H1 (cell line): ENCODE results near the gene ZBTB44. TPM values are rescaled to one million over a fixed set of nuclear protein-coding genes. Genes with fewer than 3 reads are reported as not detected.
"Not testable (repeated sequence)": the region's sequence is repeated elsewhere in the genome, so short reads cannot be mapped to it uniquely, and the experiment has no call there.

Experiments used
- CTCF ChIA-PET: fragments of 300-600 bp; sonication (Branson Sonifier 250); formaldehyde crosslinking; loops from one replicate; lab custom pipeline; 2021; ENCODE audit not compliant: partially characterized antibody; lab: Charles Lee
- POLR2A ChIA-PET: fragments of 300-600 bp; sonication (Branson Sonifier 250); formaldehyde crosslinking; loops from one replicate; lab custom pipeline; 2021; ENCODE audit warnings: inconsistent platforms; ENCODE audit not compliant: partially characterized antibody; lab: Charles Lee
- DNase-seq, 2 experiments: peaks; one replicate each; pipeline versions ENCODE4 v3.0.0 to v3.0.0-alpha.2; 2010 to 2022; ENCODE audit warnings: low spot score in 2 of 2, low read depth in 1 of 2, mixed read lengths in 1 of 2
- FAIRE-seq: peaks from 2 replicates; lab custom pipeline; 2011; peaks lifted over from hg19 to GRCh38; lab: Jason Lieb, UNC
- H2AFZ ChIP-seq: 2 replicates; pipeline ENCODE4 v1.8.1; 2012; ENCODE audit warnings: low read length, inconsistent platforms
- H2AK5ac ChIP-seq: 2 replicates; pipeline ENCODE4 v1.6.1; 2013; ENCODE audit warnings: low read depth, low read length
- H2BK120ac ChIP-seq: replicated peaks from 2 replicates; pipeline ENCODE3; 2013; ENCODE audit warnings: low read depth, low read length, inconsistent platforms
- H2BK12ac ChIP-seq: 2 replicates; pipeline ENCODE4 v1.6.1; 2013; ENCODE audit warnings: low read depth, low read length
- H2BK15ac ChIP-seq: 2 replicates; pipeline ENCODE4 v1.6.1; 2013; ENCODE audit warnings: low read length
- H2BK20ac ChIP-seq: 2 replicates; pipeline ENCODE4 v1.6.1; 2013; ENCODE audit warnings: low read length
- H2BK5ac ChIP-seq: 2 replicates; pipeline ENCODE4 v1.6.1; 2013; ENCODE audit warnings: low read depth, low read length
- H3K14ac ChIP-seq: 2 replicates; pipeline ENCODE4 v1.6.1; 2013; ENCODE audit warnings: inconsistent platforms; ENCODE audit not compliant: insufficient read length
- H3K18ac ChIP-seq: 2 replicates; pipeline ENCODE4 v1.6.1; 2013; ENCODE audit warnings: low read length; ENCODE audit errors: extremely low read depth
- H3K23ac ChIP-seq: 2 replicates; pipeline ENCODE4 v1.6.1; 2013; ENCODE audit warnings: inconsistent platforms; ENCODE audit not compliant: insufficient read length
- H3K23me2 ChIP-seq: 2 replicates; pipeline ENCODE4 v1.6.1; 2013; ENCODE audit warnings: low read depth, low read length
- H3K27ac ChIP-seq: 2 replicates; pipeline ENCODE4 v1.6.1; 2011; ENCODE audit warnings: low read depth, low read length, inconsistent platforms
- H3K27me3 ChIP-seq, 4 experiments: replicated peaks in 1 of 4; 1 replicate in 1 of 4; 2 replicates in 3 of 4; pipeline versions ENCODE4 v1.6.1 to v1.8.1; 2011 to 2013; ENCODE audit warnings: low read length in 3 of 4, mild to moderate bottlenecking in 3 of 4, inconsistent platforms in 2 of 4, mixed read lengths in 2 of 4, moderate library complexity in 1 of 4; ENCODE audit not compliant: control insufficient read depth in 3 of 4, insufficient read depth in 3 of 4; ENCODE audit errors: extremely low read depth in 1 of 4
- H3K36me3 ChIP-seq, 4 experiments: 2 replicates each; pipeline versions ENCODE4 v1.6.1 to v1.8.1; 2011 to 2013; ENCODE audit warnings: mild to moderate bottlenecking in 4 of 4, low read length in 3 of 4, moderate library complexity in 2 of 4, control low read depth in 1 of 4, inconsistent platforms in 1 of 4; ENCODE audit not compliant: insufficient read depth in 4 of 4, control insufficient read depth in 2 of 4
- H3K4ac ChIP-seq: replicated peaks from 2 replicates; pipeline ENCODE3; 2013; ENCODE audit warnings: low read length, low read depth, mixed read lengths, inconsistent platforms; ENCODE audit not compliant: insufficient read length
- H3K4me1 ChIP-seq, 4 experiments: replicated peaks in 1 of 4; 1 replicate in 1 of 4; 2 replicates in 3 of 4; pipeline versions ENCODE4 v1.6.1 to v1.8.1; 2011 to 2013; ENCODE audit warnings: low read length in 3 of 4, inconsistent platforms in 2 of 4, mixed read lengths in 1 of 4; ENCODE audit not compliant: insufficient read depth in 4 of 4, control insufficient read depth in 3 of 4
- H3K4me2 ChIP-seq, 2 experiments: 2 replicates each; pipeline versions ENCODE4 v1.6.1 to v1.8.1; 2011 to 2013; ENCODE audit warnings: low read depth in 2 of 2, low read length in 2 of 2, control low read depth in 1 of 2, inconsistent platforms in 1 of 2, mild to moderate bottlenecking in 1 of 2; ENCODE audit not compliant: insufficient read depth in 1 of 2
- H3K4me3 ChIP-seq, 4 experiments: fragments of 200-600, 300-600 bp in 1 of 4; sonication (generic), shearing (Covaris generic), sonication (Bioruptor Twin) in 1 of 4; 2 replicates each; pipeline versions ENCODE4 v1.5.1 to v1.8.1; 2011 to 2016; ENCODE audit warnings: low read length in 4 of 4, low read depth in 3 of 4, control low read depth in 2 of 4, inconsistent platforms in 2 of 4, mild to moderate bottlenecking in 2 of 4, mixed read lengths in 1 of 4, moderate library complexity in 1 of 4; ENCODE audit not compliant: insufficient read depth in 2 of 4; ENCODE audit errors: extremely low read depth in 1 of 4
- H3K56ac ChIP-seq: replicated peaks from 2 replicates; pipeline ENCODE3; 2013; ENCODE audit warnings: low read depth, mild to moderate bottlenecking, mixed read lengths, low read length, inconsistent platforms; ENCODE audit not compliant: insufficient read length
- H3K79me1 ChIP-seq: 2 replicates; pipeline ENCODE4 v1.6.1; 2013; ENCODE audit warnings: low read depth, low read length, control low read depth
- H3K79me2 ChIP-seq, 2 experiments: 2 replicates each; pipeline versions ENCODE4 v1.6.1 to v1.8.1; 2012 to 2013; ENCODE audit warnings: low read length in 2 of 2, mild to moderate bottlenecking in 2 of 2, inconsistent platforms in 1 of 2; ENCODE audit not compliant: insufficient read depth in 2 of 2, control insufficient read depth in 1 of 2
- H3K9ac ChIP-seq, 4 experiments: replicated peaks in 1 of 4; 1 replicate in 1 of 4; 2 replicates in 3 of 4; pipeline versions ENCODE4 v1.6.1 to v1.8.1; 2011 to 2013; ENCODE audit warnings: low read depth in 3 of 4, low read length in 3 of 4, control low read depth in 2 of 4, mild to moderate bottlenecking in 2 of 4, moderate library complexity in 2 of 4, inconsistent platforms in 1 of 4; ENCODE audit errors: extremely low read depth in 1 of 4
- H3K9me3 ChIP-seq, 2 experiments: 2 replicates each; pipeline versions ENCODE4 v1.6.1 to v1.8.1; 2012 to 2013; ENCODE audit warnings: mild to moderate bottlenecking in 2 of 2, moderate library complexity in 2 of 2, control low read depth in 1 of 2, inconsistent platforms in 1 of 2, low read depth in 1 of 2, low read length in 1 of 2, mixed read lengths in 1 of 2; ENCODE audit not compliant: insufficient read depth in 2 of 2
- H4K20me1 ChIP-seq, 2 experiments: replicated peaks in 1 of 2; 2 replicates each; pipeline versions ENCODE3 to v1.8.1; 2011 to 2013; ENCODE audit warnings: inconsistent platforms in 2 of 2, low read length in 2 of 2, mild to moderate bottlenecking in 1 of 2; ENCODE audit not compliant: insufficient read depth in 2 of 2, control insufficient read depth in 1 of 2
- H4K5ac ChIP-seq: 2 replicates; pipeline ENCODE4 v1.6.1; 2013; ENCODE audit warnings: low read length, low read depth, mixed read lengths, inconsistent platforms; ENCODE audit not compliant: insufficient read length
- H4K8ac ChIP-seq: 2 replicates; pipeline ENCODE4 v1.8.0; 2013; ENCODE audit warnings: mild to moderate bottlenecking, moderate library complexity, low read length, inconsistent platforms; ENCODE audit not compliant: insufficient read depth; ENCODE audit errors: extremely low read depth
- H4K91ac ChIP-seq: replicated peaks from 2 replicates; pipeline ENCODE3; 2013; ENCODE audit warnings: low read length, mixed read lengths, inconsistent platforms; ENCODE audit not compliant: insufficient read length
- WGBS, 2 experiments: shearing (Covaris generic) in 1 of 2; methylation state at CpG; one replicate each; pipeline versions ENCODE4 v1.1.6 to v1.1.7; 2013 to 2015; ENCODE audit warnings: low lambda C conversion rate in 2 of 2, mixed read lengths in 2 of 2, inconsistent platforms in 1 of 2, low coverage in 1 of 2, missing lambda C conversion rate in 1 of 2; ENCODE audit not compliant: insufficient replicate concordance in 2 of 2, insufficient coverage in 1 of 2, insufficient read length in 1 of 2; ENCODE audit errors: extremely low coverage in 1 of 2, missing lambda C conversion rate in 1 of 2; 5-methylcytosine and 5-hydroxymethylcytosine counted together
- polyA plus RNA-seq, 7 experiments: library from polyadenylated mRNA; depleted of rRNA in 3 of 7; stranded (reverse) in 5 of 7; unstranded in 2 of 7; fragments of >200 nt in 5 of 7; fragments of 200-250 nt in 2 of 7; gene quantifications; 1 replicate in 5 of 7; 2 replicates in 1 of 7; 4 replicates in 1 of 7; pipeline versions ENCODE4 v1.2.1 to v1.2.3, GENCODE V29; 2011 to 2013; ENCODE audit warnings: missing spikeins in 2 of 7, mixed read lengths in 2 of 7
- total RNA-seq: library from RNA; stranded (reverse); fragmentation: NEBNext Ultra II Directional; extraction: Animal tissue kit (Norgen Biotek cat#: 25700); gene quantifications from 2 replicates; pipeline ENCODE4 v1.2.1, GENCODE V29; 2021

The ZBTB44 gene
- total and polyA plus RNA-seq, 2 of the 8 experiments (the other 6 are each of a cell fraction or from before 2014, with no cell fraction given), result 37.2 to 158 TPM

- H2AFZ ChIP-seq, H2BK12ac ChIP-seq, H3K27me3 ChIP-seq, H3K9ac ChIP-seq, H3K4me2 ChIP-seq, H3K56ac ChIP-seq, DNase-seq, H2BK120ac ChIP-seq, H2BK15ac ChIP-seq, H4K20me1 ChIP-seq, H3K79me1 ChIP-seq, H2BK20ac ChIP-seq, H2AK5ac ChIP-seq, CTCF ChIA-PET, H4K5ac ChIP-seq, H3K4me3 ChIP-seq, H3K27ac ChIP-seq, FAIRE-seq, H2BK5ac ChIP-seq, H3K9me3 ChIP-seq, H3K4me1 ChIP-seq, H4K8ac ChIP-seq, H3K23me2 ChIP-seq, H3K23ac ChIP-seq, H3K18ac ChIP-seq, H3K36me3 ChIP-seq, POLR2A ChIA-PET, H3K4ac ChIP-seq, H4K91ac ChIP-seq, H3K14ac ChIP-seq: not testable (repeated sequence)
- H3K79me2 ChIP-seq, result peaks cover 4 to 65% of the 10 kb centered on the region in 2 experiments; a peak in 3 of 4 replicates
- WGBS, 2 experiments, result 95% methylated on average over 6 of the region's 6 CpGs; no CpG with 5 or more reads in 1 of the 2 experiments
Measured at GRCh38 chr11:130245375-130245774, 69.3 kb downstream of the ZBTB44 start.
